ENCODE results near the gene TNFRSF1B.

The TNFRSF1B gene

DNA sequence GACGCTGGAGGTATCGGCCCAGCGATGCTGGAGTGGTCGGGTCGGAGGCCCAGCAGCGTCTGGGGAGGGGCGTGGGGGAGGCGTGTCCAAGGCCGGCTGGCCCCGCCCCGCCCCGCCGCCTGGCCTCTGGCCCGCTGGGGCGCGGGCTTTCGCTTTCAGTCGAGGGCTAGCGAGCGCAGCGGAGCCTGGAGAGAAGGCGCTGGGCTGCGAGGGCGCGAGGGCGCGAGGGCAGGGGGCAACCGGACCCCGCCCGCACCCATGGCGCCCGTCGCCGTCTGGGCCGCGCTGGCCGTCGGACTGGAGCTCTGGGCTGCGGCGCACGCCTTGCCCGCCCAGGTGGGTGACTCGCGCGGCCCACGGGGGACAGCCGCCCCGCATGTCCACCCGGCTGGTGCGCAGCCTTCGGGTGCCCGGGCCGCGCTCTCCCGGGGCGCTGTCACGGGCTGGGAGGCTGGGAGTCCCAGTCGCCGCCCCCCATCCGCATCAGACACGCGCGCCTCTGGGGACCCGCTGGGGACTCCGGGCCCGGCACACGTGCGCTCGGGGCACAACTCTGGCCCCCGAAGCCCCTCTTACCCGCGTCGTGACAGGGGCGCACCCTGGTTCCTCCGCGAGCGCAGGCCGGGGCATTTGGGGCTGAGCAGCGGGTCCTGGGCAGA is at the start of gene TNFRSF1B:
Gene TNFRSF1B, plus strand, starts transcription at position 158 of the 659 bp plus-strand sequence. Its CDS starts 101 bp downstream, at position 259.
- no peak for DNase-seq (ENCODE audit: low read depth, low spot score)

DNA sequence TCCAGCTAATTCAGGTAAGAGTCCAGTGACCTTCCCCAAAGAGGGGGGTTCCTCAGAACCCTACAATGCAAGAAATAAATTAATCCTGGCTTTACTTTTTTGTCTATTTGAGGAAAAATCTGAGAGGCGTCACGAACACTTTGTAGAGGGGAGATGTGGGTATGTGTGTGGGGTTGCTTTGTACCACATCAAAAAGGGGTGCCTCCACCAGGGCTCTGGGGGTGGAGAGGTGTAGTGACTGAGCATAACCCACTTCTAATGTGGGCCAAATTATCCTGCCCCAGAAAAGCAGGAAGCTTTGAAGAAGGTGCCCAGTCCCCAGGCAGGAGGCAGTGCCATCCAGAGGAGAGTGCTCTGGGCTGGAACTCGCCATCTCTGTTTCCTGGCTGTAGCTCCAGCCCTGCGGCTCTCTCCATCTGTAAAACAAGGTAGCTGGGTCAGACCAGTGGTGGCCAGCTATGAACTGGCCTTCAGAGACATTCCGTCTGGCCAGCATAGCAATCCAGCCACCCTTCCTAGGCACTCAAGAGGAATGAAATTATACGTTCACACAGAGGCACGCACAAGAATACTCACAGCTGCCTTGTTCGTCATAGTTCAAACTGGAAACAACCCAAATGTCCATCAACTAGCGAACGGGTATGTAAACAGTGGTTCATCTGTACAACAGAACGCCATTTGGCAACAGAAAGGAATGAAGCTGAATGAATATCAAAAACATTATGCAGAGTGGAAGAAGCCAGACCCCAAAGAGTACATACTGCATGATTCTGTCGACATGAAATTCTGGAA is 45.4 kb upstream of the TNFRSF1B start:
- DNase-seq (ENCODE audit: low read depth, low spot score): no peak

DNA sequence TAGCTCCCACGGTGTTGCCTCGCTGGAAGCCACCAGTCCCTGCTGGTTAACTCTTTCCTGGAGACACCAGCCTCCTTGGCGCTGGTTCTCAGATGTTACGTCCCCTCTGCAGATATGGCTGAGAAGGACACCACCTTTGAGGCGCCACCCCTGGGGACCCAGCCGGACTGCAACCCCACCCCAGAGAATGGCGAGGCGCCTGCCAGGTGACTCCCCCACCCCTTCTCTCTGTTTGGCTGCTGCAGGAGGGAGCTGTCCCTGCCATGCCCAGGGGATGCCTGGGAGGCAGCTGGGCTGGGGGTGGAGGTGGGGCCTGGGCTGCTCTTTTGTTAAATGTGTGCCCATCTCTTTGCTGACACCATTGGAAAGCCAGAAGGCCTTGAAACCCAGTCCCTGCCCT is 43.6 kb upstream of the TNFRSF1B start:
- DNase-seq (ENCODE audit: low read depth, low spot score): no peak

DNA sequence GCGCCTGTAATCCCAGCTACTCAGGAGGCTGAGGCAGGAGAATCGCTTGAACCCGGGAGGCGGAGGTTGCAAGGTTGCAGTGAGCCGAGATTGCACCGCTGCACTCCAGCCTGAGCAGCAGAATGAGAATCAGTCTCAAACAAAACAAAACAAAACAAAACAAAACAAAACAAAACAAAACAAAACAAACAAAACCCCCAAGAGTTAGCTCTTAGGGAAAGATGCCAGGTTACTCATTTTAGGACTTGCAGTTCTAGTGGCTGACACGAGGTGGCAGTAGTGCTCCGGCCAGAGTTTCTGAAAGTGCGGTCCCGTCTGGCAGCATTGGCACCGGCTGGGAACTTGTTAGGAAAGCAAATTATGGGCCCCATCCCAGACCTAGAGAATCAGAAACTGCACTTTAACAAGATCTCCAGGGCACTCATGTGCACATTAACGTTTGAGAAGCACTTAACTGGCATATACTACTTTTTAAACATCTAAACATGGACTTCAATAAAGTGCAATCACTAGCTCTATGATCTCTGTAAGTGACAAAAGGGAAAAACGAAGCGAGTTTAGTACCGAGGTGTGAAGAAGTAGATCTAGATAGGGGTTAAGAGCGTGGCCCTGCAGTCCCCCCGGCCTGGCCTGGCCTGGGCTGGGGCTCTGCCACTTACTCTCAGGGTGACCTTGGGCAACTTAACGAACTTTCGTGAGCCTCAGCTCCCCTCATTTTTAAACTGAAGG is 41.9 kb upstream of the TNFRSF1B start:
- DNase-seq (ENCODE audit: low read depth, low spot score): peak; percentile 61

DNA sequence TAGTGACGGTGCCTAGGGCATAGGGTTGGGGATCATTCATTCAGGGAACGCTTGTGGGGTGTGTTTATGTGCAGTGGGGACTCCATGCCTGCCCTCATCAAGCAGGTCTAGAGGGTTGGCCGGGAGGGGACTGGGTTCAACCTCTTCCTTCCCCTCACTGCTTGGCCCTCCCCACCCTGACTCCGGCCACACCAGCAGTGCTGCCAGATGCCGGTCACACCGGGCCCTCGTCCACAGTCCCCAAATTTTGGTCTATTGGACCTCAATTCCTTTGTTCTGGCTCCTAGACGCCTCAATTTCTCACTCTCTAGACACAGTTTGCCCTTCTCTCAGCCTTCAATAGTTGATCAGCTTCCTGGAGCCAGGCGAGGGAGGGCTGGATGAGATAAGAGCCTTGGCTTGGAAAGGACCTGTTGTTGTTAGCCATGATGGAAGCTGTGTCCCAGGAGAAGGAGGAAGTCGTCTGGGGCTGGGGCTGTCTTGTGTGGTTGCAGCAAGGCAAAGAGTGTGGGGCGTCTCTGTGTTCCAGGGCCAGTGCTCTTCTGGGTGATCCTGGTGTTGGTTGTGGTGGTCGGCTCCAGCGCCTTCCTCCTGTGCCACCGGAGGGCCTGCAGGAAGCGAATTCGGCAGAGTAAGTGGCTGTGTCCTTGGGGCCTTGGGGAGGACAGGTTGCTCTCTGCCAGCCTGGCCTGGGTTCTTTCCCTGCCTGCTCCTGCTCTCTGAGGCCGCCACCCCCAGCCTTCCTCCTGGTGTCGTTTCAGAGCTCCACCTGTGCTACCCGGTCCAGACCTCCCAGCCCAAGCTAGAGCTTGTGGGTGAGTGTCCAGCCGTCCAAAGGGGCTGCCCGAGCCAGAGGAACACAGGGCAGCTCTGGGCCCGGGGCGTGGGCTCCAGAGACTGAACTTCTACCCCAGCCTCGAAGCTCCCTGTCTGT is 41.1 kb upstream of the TNFRSF1B start:
- DNase-seq (ENCODE audit: low read depth, low spot score): no peak

DNA sequence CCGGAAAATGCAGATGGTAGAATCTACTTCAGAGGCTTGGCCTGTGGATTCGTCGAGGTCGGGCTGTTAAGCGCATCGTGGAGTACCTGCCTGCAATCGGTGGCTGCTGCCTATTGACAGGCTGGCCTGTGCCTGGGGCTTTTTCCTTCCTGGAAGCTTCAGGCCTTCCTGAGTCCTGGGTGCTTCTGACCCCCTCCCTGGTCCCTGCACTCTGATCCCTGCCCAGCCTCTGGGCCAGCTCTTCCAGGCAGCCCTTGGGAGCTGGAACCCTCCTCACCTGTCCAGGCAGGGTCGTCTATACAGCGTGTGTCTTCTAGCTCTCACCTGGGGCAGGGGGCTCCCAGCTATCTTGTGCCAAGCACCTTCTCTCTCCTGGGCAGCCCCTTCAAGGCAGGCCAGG is 40.0 kb upstream of the TNFRSF1B start:
- DNase-seq (ENCODE audit: low read depth, low spot score): no peak

DNA sequence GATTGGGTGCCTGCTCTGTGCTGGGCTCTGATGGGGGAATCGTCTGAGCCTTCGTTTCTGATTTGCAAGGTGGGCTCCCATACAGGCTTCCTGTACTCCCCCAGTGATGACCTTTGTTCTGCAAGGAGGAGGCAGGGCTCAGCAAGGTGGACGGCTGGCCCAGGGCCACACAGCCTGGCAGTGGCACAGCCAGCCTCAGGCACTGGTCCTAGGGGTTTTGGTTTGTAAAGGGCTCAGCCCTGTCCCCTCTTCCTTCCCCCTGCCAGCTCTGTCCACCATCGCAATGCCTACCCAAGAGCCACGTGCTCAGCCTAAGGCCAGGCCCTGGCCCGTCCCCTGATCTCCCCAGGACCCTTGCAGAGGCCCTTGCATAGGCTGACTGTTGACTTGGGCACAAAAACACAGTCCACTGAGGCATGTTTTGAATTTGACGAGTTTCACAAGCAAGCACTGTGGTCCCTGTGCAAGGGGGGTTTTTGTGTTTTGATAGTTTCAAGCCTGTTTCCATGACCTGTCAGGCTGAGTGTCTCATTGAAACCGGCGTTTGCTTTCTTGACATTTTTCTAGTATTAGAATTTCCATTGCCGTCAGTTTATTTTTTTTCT is 39.5 kb upstream of the TNFRSF1B start:
- DNase-seq (ENCODE audit: low read depth, low spot score): no peak

DNA sequence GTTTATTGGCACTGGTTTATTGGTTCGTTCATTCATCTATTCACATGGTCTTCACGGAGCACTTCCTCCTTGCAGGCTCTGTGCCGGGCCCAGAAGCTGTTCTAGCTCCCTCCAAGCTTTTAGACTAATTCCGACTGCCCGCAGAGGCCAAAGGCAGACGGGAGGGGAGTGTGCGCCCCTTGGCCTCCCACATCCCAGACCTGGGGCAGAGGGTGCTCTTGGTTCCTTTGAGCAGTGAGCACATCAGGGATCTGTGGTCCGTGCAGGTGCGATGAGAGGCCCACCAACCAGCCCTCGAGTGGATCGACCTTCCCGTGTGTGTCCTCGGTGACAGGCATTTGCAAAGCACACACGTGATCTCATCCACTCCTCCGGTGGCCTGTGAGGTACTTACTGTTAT is 38.7 kb upstream of the TNFRSF1B start:
- no peak for DNase-seq (ENCODE audit: low read depth, low spot score)

DNA sequence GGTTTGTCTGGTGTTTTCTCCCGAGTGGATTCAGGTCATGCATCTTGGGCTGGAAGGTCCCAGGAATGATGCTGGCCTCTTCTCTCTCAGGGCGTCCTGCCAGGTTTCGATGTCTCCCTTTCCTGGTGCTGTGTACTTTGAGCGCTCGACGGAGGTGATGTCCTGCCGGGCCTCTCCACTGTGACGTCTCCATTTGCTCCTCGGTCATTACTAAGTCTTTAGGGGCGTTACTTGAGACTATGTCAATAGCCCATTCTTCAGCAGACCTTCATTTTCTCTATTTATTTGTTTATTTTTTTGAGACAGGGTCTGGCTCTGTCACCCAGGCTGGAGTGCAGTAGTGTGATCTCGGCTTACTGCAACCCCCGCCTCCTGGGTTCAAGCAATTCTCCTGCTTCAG is 37.2 kb upstream of the TNFRSF1B start:
- DNase-seq (ENCODE audit: low read depth, low spot score): no peak

DNA sequence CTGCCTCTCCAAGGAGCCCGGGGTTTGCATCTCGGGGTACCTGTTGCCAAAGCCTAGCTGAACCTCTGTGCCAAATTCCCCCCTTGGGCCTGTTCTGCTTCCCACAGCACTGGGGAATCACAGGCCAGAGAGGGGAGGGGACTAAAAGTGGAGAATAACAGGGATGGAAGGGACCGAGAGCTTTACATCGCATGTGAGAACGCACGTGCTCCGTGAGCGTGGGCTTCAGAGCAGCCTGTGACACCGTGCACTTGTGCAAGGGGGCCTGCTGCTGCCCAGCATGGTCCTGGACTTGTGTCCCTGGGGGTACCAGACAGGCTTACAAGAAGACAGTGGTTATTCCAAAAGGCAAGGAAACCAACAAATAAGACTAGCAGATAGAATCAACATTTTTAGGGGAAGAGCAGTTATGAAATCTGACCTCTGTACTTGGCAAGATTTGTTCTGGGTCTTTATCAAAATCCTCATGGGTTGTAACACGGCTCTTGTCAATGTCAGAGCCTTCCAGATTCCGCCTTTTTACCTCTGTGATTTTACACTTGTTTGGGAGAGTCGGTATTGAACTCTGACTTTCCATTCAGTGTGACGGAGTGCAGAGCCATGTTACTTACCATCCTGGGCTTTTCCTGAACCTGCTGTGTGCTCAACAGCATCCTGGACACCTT is 36.2 kb upstream of the TNFRSF1B start:
- DNase-seq (ENCODE audit: low read depth, low spot score): no peak

DNA sequence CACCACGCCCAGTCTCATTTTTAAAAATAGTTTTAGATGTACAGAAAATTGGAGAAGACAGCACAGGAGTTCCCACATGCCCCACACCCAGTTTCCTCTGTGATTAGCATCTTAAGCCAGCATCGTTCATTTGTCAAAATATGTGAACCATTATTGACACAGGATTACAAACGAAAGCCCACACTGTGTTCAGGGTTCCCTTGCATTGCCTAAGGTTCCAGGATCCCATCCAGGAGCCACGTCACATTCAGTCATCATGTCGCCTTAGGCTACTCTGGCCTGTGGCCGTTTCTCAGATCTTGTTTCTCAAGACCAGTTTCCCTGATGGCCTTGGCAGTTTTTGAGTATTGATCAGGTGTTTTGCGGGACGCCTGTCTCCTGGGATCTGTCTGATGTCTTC is 34.7 kb upstream of the TNFRSF1B start:
- DNase-seq (ENCODE audit: low read depth, low spot score): no peak

DNA sequence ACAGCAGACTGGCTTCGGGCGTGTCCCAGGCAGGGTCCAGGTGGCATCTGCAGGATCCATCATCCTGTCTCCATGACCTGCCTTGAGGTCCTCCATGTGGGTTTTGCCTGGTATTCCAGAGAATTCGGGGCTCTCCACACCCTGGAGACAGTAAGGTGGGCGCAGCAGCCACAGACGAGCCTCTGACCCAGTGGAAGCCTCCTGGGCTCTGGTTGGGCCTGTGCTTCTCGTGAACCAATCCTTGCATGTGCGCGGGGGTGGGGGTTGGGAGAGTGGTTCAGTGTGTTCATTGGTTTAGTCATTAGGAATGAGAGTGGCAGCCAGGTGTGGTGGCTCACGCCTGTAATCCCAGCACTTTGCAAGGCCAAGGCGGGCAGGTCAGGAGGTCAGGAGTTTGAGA is 32.1 kb upstream of the TNFRSF1B start:
- no peak for DNase-seq (ENCODE audit: low read depth, low spot score)

DNA sequence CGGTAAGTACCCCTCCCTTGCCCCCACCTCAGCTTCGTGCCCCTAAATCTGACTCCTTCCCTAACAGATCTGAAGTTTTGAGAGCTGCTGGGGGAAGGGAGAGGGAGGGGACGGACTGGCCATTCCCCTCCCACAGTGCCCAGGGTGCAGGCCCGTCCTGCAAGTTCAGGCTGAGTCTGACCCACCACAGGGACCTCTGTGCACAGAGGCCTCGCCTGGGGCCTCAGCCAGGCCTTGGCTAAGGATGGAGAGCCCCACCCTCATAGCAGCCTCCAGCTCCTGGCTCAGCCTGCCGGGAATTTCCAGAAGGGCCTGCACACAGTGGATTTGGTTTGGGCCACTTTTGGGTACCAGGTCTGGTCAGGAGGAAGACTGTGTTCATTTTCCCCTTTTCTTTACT is 31.2 kb upstream of the TNFRSF1B start:
- no peak for DNase-seq (ENCODE audit: low read depth, low spot score)

DNA sequence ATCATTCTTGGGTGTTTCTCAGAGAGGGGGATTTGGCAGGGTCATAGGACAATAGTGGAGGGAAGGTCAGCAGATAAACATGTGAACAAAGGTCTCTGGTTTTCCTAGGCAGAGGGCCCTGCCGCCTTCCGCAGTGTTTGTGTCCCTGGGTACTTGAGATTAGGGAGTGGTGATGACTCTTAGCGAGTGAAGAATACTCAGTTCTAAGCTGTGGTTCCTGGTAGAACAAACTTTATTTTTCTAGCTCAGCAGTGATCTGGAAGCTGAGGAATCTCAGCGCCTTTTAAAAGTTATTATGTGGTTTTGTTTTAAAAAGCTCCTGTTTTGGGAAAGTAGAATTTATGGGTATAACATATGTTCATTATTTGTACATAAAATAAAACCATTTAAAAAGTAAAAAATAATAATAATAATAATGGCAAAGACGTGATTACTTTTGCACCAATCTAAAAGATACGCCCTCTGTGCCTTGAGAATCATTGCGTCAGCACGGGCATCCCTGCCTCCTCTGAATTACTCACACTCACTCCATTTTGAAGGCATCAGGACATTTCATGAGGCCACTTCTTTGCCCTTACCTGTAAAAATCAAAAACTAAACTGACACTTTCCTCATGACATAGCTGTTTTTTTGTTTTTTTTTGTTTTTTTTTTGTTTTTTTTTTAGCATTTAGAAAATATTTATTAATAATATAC is 29.7 kb upstream of the TNFRSF1B start:
- DNase-seq (ENCODE audit: low read depth, low spot score): no peak

DNA sequence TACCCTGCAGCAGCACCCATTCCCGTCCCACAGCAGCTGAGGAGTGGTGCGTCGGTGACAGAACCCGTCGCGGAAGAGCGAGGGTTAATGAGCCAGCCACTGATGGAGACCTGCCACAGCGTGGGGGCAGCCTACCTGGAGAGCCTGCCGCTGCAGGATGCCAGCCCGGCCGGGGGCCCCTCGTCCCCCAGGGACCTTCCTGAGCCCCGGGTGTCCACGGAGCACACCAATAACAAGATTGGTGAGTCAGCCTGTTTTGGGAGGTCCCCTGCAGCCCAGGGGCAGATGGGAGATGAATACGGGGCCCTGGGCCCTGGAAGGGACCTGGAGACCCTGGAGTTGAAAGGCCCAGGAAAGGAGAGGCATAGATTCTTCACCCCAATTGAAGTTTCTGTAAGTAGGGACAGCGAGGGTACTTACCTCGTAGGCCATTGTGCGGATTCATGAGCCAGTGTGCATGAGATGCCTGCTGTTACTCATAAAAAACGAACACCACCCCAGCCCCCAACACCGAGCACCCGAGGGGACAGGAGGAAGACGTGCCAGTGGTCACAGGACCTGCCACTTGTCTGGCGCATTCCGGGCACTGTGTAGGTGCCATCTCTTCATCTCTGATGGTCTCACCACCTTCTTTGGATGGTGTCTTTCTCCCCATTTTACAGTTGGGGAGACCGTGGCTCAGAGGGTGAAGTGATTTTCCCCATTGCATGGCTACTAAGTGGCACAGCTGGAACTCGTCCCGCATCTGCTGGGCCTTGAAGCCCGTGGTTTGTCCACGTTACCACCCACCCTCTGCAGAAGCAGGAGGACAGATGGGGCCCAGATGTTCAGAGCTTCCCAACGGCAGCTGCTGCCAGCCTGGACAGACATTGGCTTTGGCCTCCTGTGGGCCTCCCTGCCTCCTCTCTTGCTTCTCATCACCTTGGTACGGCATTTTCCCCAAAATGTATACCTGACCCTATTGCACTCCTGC is 28.3 kb upstream of the TNFRSF1B start:
- no peak for DNase-seq (ENCODE audit: low read depth, low spot score)

DNA sequence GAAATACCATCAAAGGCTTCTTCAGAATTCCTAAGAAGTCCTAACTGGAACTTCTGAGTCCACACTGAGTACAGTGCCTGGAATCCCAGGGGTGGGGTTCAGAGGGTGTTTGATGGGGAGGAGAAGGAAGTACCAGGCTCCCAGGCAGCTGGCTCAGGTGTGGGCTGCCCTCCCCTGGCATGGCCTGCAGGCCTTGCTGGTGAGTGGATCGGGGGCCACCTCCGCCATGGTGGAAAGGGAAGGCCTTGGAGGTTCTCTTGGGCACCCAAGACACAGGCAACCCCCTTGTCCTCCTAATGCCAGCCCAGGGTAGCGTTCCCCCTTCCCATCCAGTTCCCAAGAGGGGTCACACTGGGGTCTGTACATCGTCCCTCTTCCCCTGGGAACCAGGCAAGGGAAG is 26.8 kb upstream of the TNFRSF1B start:
- no peak for DNase-seq (ENCODE audit: low read depth, low spot score)

DNA sequence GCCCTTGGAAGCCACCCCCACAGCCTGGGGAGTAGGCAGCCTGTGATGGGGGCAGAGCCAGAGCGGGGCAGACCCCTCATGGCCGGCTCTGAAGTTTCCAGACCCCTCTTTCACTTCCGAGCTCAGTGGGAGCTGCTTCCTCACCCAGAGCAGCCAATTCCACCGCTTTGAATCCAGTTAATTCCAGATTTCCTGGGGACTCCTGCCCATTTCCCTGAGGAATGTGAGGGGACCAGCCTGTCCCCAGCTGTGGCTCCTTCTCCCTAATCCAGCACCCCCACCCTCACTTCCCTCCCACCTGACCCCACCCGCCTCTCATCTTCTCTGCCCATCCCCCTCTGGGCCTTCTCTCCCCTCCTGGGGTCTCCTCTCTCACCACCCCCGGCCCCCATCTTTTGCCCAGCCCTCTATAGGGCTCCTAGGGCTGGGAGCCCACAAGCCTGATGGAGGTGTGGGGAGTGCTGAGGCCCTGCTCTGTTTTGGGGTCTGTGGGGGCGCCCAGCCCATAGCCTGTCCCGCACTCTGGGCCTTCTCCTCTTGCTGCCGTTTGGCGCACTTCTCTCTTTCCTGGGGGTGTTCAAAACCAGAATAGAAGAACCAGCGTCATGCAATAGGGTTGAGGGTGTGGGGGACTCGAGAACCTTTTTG is 26.2 kb upstream of the TNFRSF1B start:
- DNase-seq (ENCODE audit: low read depth, low spot score): no peak

DNA sequence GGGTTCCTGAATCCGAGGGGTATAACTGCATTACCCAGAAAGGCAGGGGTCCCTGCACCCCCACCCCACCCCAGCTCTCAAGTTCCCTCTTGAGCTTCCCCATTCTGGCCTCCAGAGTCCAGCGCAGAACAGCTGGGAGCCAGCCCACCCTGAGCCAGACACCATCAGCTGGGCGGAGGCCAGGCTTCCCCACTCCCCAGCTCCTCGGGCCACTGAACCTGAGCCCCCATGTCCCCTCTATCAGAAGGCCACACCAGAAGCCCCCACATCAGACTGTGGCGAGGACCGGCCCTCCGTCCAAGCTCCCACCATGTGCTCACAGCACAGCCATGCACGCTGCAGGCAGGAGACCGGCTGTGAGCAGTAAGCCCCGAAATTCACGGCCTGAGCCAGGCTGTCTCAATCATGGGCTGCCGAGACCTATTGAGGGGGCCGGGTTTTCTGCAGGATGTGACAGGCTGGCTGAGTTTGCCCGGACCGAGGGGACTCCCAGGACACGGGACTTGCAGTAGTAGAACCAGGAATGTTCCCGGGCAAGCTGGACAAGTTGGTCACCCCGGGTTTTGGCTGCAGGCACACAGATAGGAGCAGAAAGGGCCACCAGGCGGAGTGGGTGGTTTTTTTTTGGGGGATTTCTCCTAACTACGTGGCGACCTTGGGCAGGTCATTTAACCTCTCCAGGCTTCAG is 25.5 kb upstream of the TNFRSF1B start:
- DNase-seq (ENCODE audit: low read depth, low spot score): no peak

Data from smooth muscle cell of the brain vasculature (primary cell).